Measurements from ENCODE around the gene ZNF568. TPM values are rescaled to one million over a fixed set of nuclear protein-coding genes. Genes with fewer than 3 reads are reported as not detected.

ZNF568 gene
- total and polyA plus RNA-seq, 2 of the 4 experiments (the other 2 are of a cell fraction), result 3.0 to 7.3 TPM

- Histone ChIP-seq H3K36me3 (ENCODE audit: control insufficient read depth, insufficient read depth, low read length) (peaks cover 12% of the 10 kb centered on the region), H3K4ac (ENCODE audit: low read depth, low read length) (no peak overlapping the region), H3K4me1 (ENCODE audit: control insufficient read depth, insufficient read depth, low read length) (no peaks in the 10 kb centered on the region), H2AK5ac (ENCODE audit: low read depth, low read length) (no peak overlapping the region), H3K27ac (ENCODE audit: insufficient read depth, low read length) (no peak overlapping the region), H2BK120ac (ENCODE audit: low read depth, low read length) (no peak overlapping the region), H2BK20ac (ENCODE audit: low read depth, low read length) (no peak overlapping the region), H4K8ac (ENCODE audit: low read depth in 2 of 2, low read length in 2 of 2) (no peak overlapping the region), H2BK15ac (ENCODE audit: low read depth, low read length) (no peak overlapping the region), H3K23ac (ENCODE audit: low read depth, low read length) (no peak overlapping the region), H3K56ac (ENCODE audit: extremely low read depth, insufficient read depth, low read length) (no peak overlapping the region), H3K14ac (replicated peaks; ENCODE audit: low read depth, low read length) (no peak overlapping the region), H2AFZ (replicated peaks; ENCODE audit: low read length, poor library complexity) (no peak overlapping the region), H3K27me3 (ENCODE audit: control insufficient read depth, insufficient read depth, low read length) (no peaks in the 10 kb centered on the region), H4K20me1 (ENCODE audit: insufficient read depth, low read length) (no peaks in the 10 kb centered on the region), H3K9me3 (ENCODE audit: control insufficient read depth, insufficient read depth, low read length) (peaks cover 54% of the 10 kb centered on the region), H4K91ac (ENCODE audit: insufficient read depth, low read depth, low read length) (no peak overlapping the region), H4K5ac (ENCODE audit: low read depth, low read length) (no peak overlapping the region), H2BK5ac (ENCODE audit: low read depth, low read length, poor library complexity, severe bottlenecking) (no peak overlapping the region), H3K4me2 (ENCODE audit: low read depth, low read length) (no peak overlapping the region), H2AK9ac (replicated peaks; ENCODE audit: low read depth, low read length, poor library complexity) (no peak overlapping the region), H3K79me1 (ENCODE audit: low read depth in 1 of 2, low read length in 2 of 2) (no peaks in the 10 kb centered on the region), H3K9ac (ENCODE audit: low read depth, low read length) (no peak overlapping the region), H3K9me1 (ENCODE audit: insufficient read depth, low read length) (no peaks in the 10 kb centered on the region), H3K4me3 (ENCODE audit: insufficient read depth, low read depth, low read length) (no peak overlapping the region), H3K18ac (ENCODE audit: low read depth, low read length) (no peak overlapping the region)
- BruUV-seq (replicated peaks), result no TSS peak
- no peak for DNase-seq
- no peak for TF ChIP-seq MXI1 (IDR thresholded peaks at IDR 0.05; ENCODE audit: borderline replicate concordance, low read depth, low read length)
- no peak for TF ChIP-seq MAFK (IDR thresholded peaks at IDR 0.05; ENCODE audit: low read depth, low read length)
- TF ChIP-seq BHLHE40 (IDR thresholded peaks at IDR 0.05; ENCODE audit: low read depth, low read length), result no peak
- TF ChIP-seq SMC3 (IDR thresholded peaks at IDR 0.05; ENCODE audit: low read depth, low read length), result no peak
- TF ChIP-seq FOS (IDR thresholded peaks at IDR 0.05; ENCODE audit: low read depth, low read length), result no peak
- in situ Hi-C loops (cut with MboI; ENCODE audit: low sequenced_read_pairs), result no loop called here
- intact Hi-C loops (cut with micrococcal nuclease), result no loop called here
- dilution Hi-C loops (cut with HindIII; ENCODE audit: low sequenced_read_pairs, unreplicated experiment), result no loop called here
- ChIA-PET POLR2A (ENCODE audit: unreplicated experiment) (no interaction called here), CTCF (no interaction called here)
- no CpG with 5 or more reads among the region's 10 CpGs for WGBS, 2 experiments (ENCODE audit: extremely low coverage in 2 of 2, insufficient read length in 1 of 2)
- no peak for ATAC-seq (ENCODE audit: low read depth)
Observed at GRCh38 chr19:36876993-36877938, 38.9 kb upstream of the ZNF568 start.
